ENCODE measurements around the gene RAI1.

The RAI1 gene

DNA sequence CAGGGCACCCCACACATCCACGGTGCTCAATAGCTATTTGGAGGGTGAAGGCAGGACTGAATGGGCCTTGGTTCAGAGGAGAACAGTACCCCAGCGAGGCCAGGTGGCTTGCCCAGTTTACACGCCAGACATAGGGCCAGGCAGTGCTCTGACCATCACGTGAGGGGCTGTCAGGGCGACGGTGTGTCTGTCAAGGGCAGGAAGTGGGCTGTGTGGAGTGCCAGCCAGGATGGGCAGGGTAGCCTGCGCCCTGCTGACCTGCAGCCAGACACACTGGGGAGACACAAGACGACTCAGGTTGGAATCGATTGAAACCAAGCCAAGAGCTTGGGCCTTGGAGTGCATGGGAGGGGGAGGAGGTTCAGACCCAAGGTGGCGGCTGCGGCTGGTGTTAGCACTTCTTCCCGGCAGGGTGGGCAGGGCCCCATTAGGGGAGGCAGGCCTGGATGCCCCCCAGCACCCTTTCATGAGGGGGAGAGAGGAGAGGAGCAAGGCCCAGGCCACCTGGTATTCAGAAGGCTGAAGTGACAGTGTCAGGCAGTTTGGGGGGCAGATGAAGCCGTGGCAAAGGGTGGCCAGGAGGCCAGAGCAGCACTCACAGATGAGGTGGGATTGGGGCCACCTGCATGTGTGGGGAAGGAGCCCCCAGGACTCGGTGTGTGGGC, 87.3 kb downstream of the RAI1 start:
- DNase-seq = peak; percentile 30

DNA sequence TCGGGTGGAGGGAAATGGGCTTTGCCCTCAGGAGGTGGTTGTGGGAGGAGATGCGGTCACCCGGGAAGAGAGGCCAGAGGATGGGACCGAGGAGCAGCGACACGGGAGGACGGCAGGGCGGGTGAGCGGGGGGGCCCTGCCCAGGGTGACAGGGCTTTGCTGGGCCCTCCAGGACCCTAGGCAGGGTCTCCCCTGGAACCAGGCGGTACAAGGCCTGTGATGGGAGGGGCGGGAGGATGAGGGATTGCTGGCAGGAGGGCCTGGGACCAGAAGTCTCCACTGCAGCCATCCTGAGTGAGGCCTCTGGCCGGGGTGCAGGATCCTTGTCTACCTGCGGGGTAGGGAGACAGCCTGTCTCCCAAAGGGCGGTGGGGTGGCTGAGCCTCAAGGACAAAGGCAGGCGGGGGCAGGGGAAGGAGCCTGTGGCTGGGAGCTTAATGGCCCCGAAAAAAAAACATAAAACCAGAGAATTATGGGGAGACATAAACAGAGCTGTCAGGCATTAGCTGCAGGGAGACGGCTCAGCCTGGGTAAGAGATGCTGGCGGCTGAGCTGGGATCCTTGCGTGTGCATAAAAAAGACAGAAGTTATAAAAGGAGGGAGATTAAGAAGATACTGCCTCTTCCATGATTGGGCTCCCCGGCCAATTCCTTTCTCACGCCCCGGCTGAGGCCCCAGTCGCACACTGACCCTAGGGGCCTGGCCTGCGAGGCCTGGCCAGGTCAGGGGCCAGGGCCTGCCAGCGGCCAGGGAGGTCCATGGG, 88.8 kb downstream of the RAI1 start:
- DNase-seq = no peak

GRCh38 chr17:17770632-17771044, 89.4 kb downstream of the RAI1 start:
- no peak for DNase-seq

DNA sequence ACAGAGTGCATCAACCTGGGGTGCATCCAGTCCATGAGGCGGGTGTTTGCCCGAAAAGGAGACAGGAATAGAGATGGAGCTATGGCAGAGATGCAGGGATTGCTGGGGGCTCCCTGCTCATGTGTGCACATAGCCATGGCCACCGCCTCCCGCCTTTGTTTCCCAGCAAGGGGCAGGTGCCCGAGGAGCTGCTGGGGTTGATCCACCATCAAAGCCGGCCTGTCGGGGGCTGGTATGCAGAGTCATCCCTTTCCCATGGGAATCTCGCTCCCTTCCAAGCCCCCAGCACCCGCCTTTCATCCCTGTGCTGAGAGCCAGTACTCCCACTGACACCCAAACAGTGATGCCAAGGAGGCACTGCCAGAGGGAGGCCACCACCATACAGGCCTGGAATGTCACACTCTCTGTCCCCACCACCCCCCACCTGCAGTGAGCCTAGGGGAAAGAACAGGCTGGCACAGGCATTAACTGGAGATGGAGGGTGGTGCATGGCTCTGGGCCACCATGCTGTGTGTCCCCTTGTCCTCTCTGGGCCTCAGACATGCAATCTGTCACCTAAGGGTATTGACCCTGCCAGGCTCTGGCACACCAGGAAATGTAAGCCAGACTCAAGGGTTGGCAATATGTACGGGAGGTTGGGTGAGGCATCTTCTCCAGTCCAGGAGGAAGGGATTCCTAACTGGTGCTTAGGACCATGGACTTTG, 90.4 kb downstream of the RAI1 start:
- DNase-seq = no peak

- no peak for DNase-seq
Observed at GRCh38 chr17:17772231-17772630, 91.0 kb downstream of the RAI1 start.

GRCh38 chr17:17774009-17774881, 93.0 kb downstream of the RAI1 start:
- DNase-seq = no peak

GRCh38 chr17:17776889-17777288, 95.6 kb downstream of the RAI1 start:
- DNase-seq = no peak

DNA sequence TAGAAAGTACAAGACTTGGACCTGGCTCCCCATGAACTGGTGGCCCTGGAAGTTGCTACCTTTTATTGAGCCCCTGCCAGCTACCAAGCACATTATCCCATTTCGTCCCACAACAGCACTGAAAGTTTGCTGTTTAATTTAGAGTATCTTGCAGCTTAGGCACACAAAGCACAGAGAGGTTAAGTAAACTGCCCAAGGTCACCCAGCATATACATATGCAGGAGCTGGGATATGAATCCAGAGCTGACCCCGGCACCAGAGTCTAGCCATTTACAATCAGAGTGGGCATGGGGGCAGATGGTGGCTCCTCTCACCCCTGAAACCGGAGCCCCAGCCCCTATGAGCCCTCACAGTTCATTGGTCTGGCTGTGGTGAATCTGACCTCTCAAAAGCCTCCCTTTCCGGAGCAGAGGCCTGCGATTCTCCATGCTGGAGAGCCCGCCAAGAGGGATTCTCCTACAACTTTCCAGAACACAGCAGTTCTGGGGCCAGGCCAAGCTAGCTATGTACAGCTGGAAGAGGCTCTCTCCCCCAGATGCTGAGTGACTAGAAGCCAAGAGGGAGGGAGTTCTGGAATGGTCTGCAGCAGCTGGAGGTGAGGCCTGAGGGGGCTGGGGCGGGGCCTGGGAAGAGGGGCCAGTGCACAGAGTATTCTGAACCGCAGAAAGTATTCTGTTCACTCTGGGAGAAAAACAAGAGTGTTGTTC, 97.2 kb downstream of the RAI1 start:
- DNase-seq = no peak

- no peak for DNase-seq
Observed at GRCh38 chr17:17779015-17779611, 97.9 kb downstream of the RAI1 start.

DNA sequence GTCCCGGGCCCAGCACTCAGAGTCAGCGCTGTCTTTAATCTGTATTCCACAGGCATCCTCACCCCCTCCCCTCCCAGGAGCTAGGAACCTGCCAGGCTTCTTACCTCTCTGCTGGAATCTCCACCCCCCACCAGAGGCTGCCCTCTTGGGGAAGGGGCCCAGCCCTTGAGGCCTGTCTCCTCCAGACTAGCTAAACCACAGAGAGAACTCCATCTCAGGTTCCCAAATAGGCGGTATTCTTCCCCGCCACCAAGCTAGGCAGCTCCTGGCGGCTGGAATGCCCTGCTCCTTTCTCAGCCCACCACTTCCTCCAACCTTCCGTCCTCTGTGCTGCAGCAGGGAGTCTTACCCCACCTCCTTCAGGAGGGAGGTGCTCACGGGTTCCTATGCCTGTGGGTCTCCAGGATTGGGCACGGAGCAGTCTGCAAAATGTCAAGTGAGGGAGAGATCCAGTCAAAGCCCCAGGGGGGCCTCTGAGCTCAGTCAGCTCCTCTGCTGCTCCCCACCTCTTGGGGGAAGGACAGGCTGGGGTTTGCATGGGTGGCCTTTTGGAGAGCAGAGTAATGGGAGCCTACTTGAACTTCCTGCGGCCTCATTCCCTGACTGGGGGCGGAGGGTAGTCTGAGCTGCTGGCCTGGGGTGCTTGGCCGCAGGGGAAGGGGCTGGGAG, 99.8 kb downstream of the RAI1 start:
- no peak for DNase-seq

DNA sequence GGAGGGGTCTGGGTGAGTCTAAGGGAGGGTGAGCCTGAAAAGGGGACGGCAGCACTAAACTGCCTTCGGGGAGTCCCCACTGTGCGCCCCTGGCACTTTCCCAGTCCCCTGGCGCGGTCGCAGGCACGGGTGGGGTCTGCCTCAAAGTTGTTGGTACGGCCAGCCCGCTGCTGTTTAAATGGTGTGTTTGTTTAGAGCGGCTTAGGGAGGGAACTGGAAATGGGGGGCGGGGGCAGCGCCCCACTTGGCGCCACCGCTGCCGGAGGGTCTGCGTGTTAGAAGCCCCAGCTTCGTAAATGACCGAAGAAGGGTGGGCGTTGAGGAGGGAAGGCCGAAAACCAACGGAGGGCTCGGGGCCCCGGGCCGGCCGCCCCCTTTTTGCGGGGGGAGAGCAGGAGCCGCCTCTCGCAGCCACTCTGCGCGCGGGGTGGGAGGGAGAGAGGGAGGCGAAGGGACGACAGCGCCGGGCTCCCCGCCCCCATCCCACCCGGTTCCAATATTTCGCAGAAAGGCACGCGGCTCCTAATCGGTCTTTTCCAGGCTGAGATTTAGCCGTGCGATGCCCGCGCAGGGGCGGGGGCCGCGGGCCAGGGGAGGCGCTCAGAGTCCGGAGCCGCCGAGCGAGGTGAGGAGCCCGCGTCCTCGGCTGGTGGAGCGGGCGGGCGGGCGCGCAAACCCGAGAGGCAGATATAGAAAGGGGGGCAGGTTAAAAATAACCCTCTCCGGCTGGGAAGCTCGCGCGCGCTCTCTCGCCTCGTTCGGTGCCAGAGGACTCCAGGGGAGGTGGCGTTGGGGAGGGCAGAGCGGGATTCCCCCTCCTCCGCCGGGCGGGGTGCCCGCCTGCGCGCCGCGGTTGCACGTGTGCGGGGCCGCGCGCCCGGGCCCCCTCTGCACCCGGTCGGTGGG, 100.6 kb downstream of the RAI1 start:
- DNase-seq = peak; percentile 80

- peak; percentile 59 for DNase-seq
Observed at GRCh38 chr17:17782523-17783115, 101.4 kb downstream of the RAI1 start.

DNA sequence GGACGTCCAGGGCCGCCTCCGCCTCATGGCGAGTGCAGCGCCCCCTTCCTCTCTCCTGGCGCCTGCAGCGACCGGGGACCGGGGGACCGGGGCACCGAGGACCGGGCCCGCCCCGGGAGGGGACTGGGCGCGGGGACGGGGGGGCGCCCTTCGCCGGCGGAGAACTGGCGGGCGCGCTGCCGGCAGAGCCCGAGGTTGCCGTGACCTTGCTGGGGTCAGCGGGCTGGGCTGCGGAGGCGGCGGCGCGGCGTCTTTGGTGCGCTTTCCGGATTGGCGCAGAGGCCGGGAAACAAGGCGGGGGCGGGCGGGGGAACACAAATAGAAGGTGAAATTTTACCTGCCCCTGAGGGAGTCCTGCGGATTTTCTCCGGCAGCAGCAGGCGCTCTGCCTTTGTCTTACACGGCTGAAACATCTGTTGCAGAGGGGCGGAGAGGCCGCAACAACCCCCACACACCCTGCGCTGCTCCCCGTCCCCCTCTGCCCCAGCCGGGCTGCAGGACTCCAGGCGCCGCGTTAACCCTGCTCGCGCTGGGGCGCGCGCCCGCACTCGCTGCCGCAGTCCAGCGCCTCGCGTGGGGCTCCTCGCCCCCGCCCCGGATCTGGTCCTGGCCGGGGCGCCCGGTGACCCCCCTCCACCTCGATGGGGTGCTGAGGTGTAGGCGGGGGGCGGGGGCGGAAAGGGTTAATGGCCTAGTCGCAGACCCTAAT, 102.0 kb downstream of the RAI1 start:
- DNase-seq = peak; percentile 77

DNA sequence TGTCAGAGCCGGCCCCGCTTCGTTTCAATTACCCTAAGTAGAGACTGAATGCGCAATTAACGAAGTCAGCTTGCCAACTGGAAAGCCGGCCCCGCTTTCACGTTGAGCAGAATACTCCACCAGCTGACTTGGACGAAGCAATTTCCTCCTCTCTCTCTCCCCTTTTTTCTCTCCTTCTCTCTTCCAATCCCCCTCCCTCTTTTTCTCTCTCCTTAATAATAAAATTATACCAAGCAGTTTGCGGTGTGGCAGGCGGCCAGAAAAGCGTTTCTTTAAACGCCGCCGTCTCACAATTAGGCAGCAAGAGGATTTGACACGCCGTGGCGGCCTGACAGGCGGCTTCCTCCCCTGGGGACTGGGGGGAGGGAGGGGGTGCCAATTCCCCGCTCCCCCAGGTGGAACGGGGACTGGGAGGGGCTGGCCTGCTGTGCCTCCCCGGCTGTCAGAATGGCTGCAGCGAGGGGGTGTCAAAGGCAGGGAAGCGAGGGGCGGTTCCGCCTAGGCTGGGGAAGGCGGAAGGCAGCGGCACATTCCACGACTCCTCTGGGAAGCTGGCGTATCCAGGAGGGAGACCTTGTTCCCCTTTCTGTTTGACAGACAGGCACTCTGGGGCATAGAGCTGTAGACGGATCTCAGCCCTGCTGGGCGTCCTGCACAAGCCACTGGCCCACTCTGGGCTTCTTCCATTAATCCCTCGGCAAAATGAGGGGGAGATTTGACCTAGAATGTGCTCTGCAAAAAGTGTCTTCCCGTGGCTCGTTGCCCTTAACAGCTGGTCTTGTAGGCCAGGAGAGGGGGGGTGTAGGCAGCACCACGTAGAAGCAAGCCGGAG, 102.8 kb downstream of the RAI1 start:
- no peak for DNase-seq

- DNase-seq = peak; percentile 52
Observed at GRCh38 chr17:17784657-17785267, 103.5 kb downstream of the RAI1 start.

- no peak for DNase-seq
Observed at GRCh38 chr17:17785407-17785806, 104.1 kb downstream of the RAI1 start.

GRCh38 chr17:17786998-17787397, 105.7 kb downstream of the RAI1 start:
- DNase-seq = no peak

- DNase-seq = no peak
Observed at GRCh38 chr17:17787568-17787967, 106.3 kb downstream of the RAI1 start.

All from NCI-H510A (cell line).